HG02678 (cell line): ENCODE data around the gene ZC3HAV1.
"Not testable (repeated sequence)": the region's sequence is repeated elsewhere in the genome, so short reads cannot be mapped to it uniquely, and the experiment has no call there.

ENCODE experiments used
- ATAC-seq: cut with Tn5 transposase; IDR thresholded peaks from one replicate; pipeline ENCODE4 v1.9.1; 2021; ENCODE audit warnings: mild to moderate bottlenecking, moderate library complexity; ENCODE audit not compliant: unreplicated experiment

The ZC3HAV1 gene

GRCh38 chr7:139088268-139088667, 21.3 kb downstream of the ZC3HAV1 start:
- no peak for ATAC-seq

GRCh38 chr7:139087212-139087611, 22.3 kb downstream of the ZC3HAV1 start:
- no peak for ATAC-seq

- ATAC-seq = no peak
These were observed 23.1 kb downstream of the ZC3HAV1 start for GRCh38 chr7:139086454-139086853.

GRCh38 chr7:139084709-139085108, 24.8 kb downstream of the ZC3HAV1 start:
- no peak for ATAC-seq

GRCh38 chr7:139081584-139081983, 27.9 kb downstream of the ZC3HAV1 start:
- no peak for ATAC-seq

- no peak for ATAC-seq
These were observed 28.6 kb downstream of the ZC3HAV1 start for GRCh38 chr7:139080905-139081304.

GRCh38 chr7:139079861-139080260, 29.7 kb downstream of the ZC3HAV1 start:
- ATAC-seq = no peak

GRCh38 chr7:139078911-139079310, 30.6 kb downstream of the ZC3HAV1 start:
- no peak for ATAC-seq

- no peak for ATAC-seq
These were observed 31.1 kb downstream of the ZC3HAV1 start for GRCh38 chr7:139078399-139078798.

GRCh38 chr7:139077706-139078105, 31.8 kb downstream of the ZC3HAV1 start:
- ATAC-seq = not testable (repeated sequence)

GRCh38 chr7:139075871-139076686, 33.4 kb downstream of the ZC3HAV1 start:
- no peak for ATAC-seq

- ATAC-seq = peak; percentile 92
These were observed 34.4 kb downstream of the ZC3HAV1 start for GRCh38 chr7:139075031-139075652.

GRCh38 chr7:139072796-139073195, 36.7 kb downstream of the ZC3HAV1 start:
- ATAC-seq = no peak

- no peak for ATAC-seq
These were observed 37.8 kb downstream of the ZC3HAV1 start for GRCh38 chr7:139071680-139072079.

- no peak for ATAC-seq
These were observed 40.7 kb downstream of the ZC3HAV1 start for GRCh38 chr7:139068544-139069399.

GRCh38 chr7:139066315-139066714, 43.2 kb downstream of the ZC3HAV1 start:
- ATAC-seq = no peak

- ATAC-seq = no peak
These were observed 44.2 kb downstream of the ZC3HAV1 start for GRCh38 chr7:139065323-139065722.

- no peak for ATAC-seq
These were observed 48.1 kb downstream of the ZC3HAV1 start for GRCh38 chr7:139061416-139061815.

GRCh38 chr7:139060695-139061237, 48.8 kb downstream of the ZC3HAV1 start:
- ATAC-seq = no peak

GRCh38 chr7:139059905-139060304, 49.6 kb downstream of the ZC3HAV1 start:
- no peak for ATAC-seq

GRCh38 chr7:139058943-139059342, 50.6 kb downstream of the ZC3HAV1 start:
- no peak for ATAC-seq
